HCT116 (cell line): ENCODE data around the gene RYR2. TPM values are rescaled to one million over a fixed set of nuclear protein-coding genes. Genes with fewer than 3 reads are reported as not detected.

Source experiments
- ATAC-seq: fragments of 200-7000 bp; cut with Tn5 transposase; 2 replicates; pipeline ENCODE4 v1.9.1; 2020; ENCODE audit warnings: mild to moderate bottlenecking, moderate library complexity
- BruUV-seq: library from RNA; stranded (reverse); fragments of 400-500 nt; replicated peaks from 2 replicates; lab custom pipeline; 2021; lab: Mats Ljungman, UMichigan
- CTCF ChIA-PET: fragments of 300-600 bp; sonication (Branson Sonifier 250); formaldehyde crosslinking; loops from one replicate; lab custom pipeline; 2021; ENCODE audit warnings: antibody characterized with exemption; lab: Charles Lee
- POLR2A ChIA-PET: fragments of 300-600, 350-600 bp; sonication (Branson Sonifier 250); formaldehyde crosslinking; loops from one replicate; lab custom pipeline; 2021; ENCODE audit warnings: antibody characterized with exemption; lab: Charles Lee
- RAD21 ChIA-PET, 2 experiments: fragments of 300-600 bp; sonication (Branson Sonifier 250); formaldehyde crosslinking; loops; one replicate each; lab custom pipeline; 2023; ENCODE audit warnings: low total read pairs in 2 of 2; ENCODE audit not compliant: uncharacterized antibody in 2 of 2, unreplicated experiment in 2 of 2, low non-redundant PET in 1 of 2; lab: Charles Lee
- DNase-seq: peaks from one replicate; pipeline ENCODE4 v3.0.0-alpha.2; 2010; ENCODE audit warnings: low read depth, low spot score
- H2AFZ ChIP-seq: fragments of 200-600 bp; shearing (Covaris generic), sonication (generic); 2 replicates; pipeline ENCODE4 v1.6.1; 2017; ENCODE audit warnings: low read depth, mixed run types, mixed read lengths, antibody characterized with exemption, low read length; ENCODE audit not compliant: poor library complexity, severe bottlenecking
- H3K27ac ChIP-seq: 2 replicates; pipeline ENCODE4 v1.5.1; 2012; ENCODE audit warnings: low read depth, low read length
- H3K27me3 ChIP-seq: fragments of 200-600 bp; sonication (generic); 2 replicates; pipeline ENCODE4 v1.6.1; 2016; ENCODE audit warnings: mixed run types, low read length, mixed read lengths; ENCODE audit not compliant: insufficient read depth
- H3K36me3 ChIP-seq, 2 experiments: fragments of 200-500 bp in 1 of 2; fragments of 200-600 bp in 1 of 2; sonication (Bioruptor generic) in 1 of 2; sonication (generic) in 1 of 2; 2 replicates each; pipeline versions ENCODE4 v1.5.1 to v1.6.1; 2014 to 2016; ENCODE audit warnings: low read length in 2 of 2, inconsistent platforms in 1 of 2, mixed read lengths in 1 of 2, mixed run types in 1 of 2; ENCODE audit not compliant: insufficient read depth in 2 of 2, control insufficient read depth in 1 of 2
- H3K4me1 ChIP-seq, 2 experiments: fragments of 200-600 bp in 1 of 2; sonication (generic) in 1 of 2; 2 replicates each; pipeline versions ENCODE4 v1.5.1 to v1.6.1; 2012 to 2017; ENCODE audit warnings: low read length in 2 of 2, inconsistent platforms in 1 of 2, mild to moderate bottlenecking in 1 of 2, mixed read lengths in 1 of 2, mixed run types in 1 of 2, moderate library complexity in 1 of 2; ENCODE audit not compliant: insufficient read depth in 2 of 2, control insufficient read depth in 1 of 2
- H3K4me2 ChIP-seq: fragments of 200-600 bp; sonication (generic); 2 replicates; pipeline ENCODE4 v1.6.1; 2017; ENCODE audit warnings: mixed run types, low read length, mixed read lengths
- H3K4me3 ChIP-seq, 2 experiments: fragments of 200-600 bp in 1 of 2; sonication (generic) in 1 of 2; replicated peaks in 1 of 2; 2 replicates each; pipeline ENCODE4 v1.5.1; 2011 to 2016; ENCODE audit warnings: low read length in 2 of 2, control low read depth in 1 of 2, low read depth in 1 of 2, mild to moderate bottlenecking in 1 of 2, mixed read lengths in 1 of 2, mixed run types in 1 of 2
- H3K79me2 ChIP-seq: fragments of 200-600 bp; sonication (generic); 2 replicates; pipeline ENCODE4 v1.6.1; 2017; ENCODE audit warnings: mild to moderate bottlenecking, mixed run types, low read length, moderate library complexity, mixed read lengths; ENCODE audit not compliant: insufficient read depth
- H3K9ac ChIP-seq: fragments of 200-600 bp; sonication (generic); 2 replicates; pipeline ENCODE4 v1.6.1; 2016; ENCODE audit warnings: low read length, mixed read lengths
- H3K9me2 ChIP-seq: fragments of 200-600 bp; sonication (generic), shearing (Covaris generic); 2 replicates; pipeline ENCODE4 v1.6.1; 2017; ENCODE audit warnings: mixed run types, mild to moderate bottlenecking, moderate library complexity; ENCODE audit not compliant: insufficient read depth
- H3K9me3 ChIP-seq, 2 experiments: fragments of 200-500 bp in 1 of 2; fragments of 200-600 bp in 1 of 2; sonication (Bioruptor generic) in 1 of 2; sonication (generic) in 1 of 2; 2 replicates each; pipeline ENCODE4 v1.6.1; 2014 to 2017; ENCODE audit warnings: low read length in 2 of 2, mixed read lengths in 2 of 2, inconsistent platforms in 1 of 2, low read depth in 1 of 2, mild to moderate bottlenecking in 1 of 2, mixed run types in 1 of 2, moderate library complexity in 1 of 2; ENCODE audit not compliant: control insufficient read depth in 1 of 2, insufficient read depth in 1 of 2
- H4K20me1 ChIP-seq: fragments of 200-600 bp; sonication (generic), shearing (Covaris generic); 2 replicates; pipeline ENCODE4 v1.6.1; 2017; ENCODE audit warnings: mixed run types, mild to moderate bottlenecking, moderate library complexity; ENCODE audit not compliant: insufficient read depth
- ATF3 ChIP-seq: IDR thresholded peaks from 2 replicates; pipeline ENCODE4 v1.6.1; 2012
- EGR1 ChIP-seq: IDR thresholded peaks from 2 replicates; pipeline ENCODE4 v1.6.1; 2012; ENCODE audit warnings: low read depth
- EZH2 ChIP-seq: fragments of 200-600 bp; sonication (generic); IDR thresholded peaks from 2 replicates; pipeline ENCODE4 v1.6.1; 2017; ENCODE audit warnings: antibody characterized with exemption, mixed run types
- EZH2phosphoT487 ChIP-seq: fragments of 200-600 bp; IDR thresholded peaks from 2 replicates; pipeline ENCODE4 v1.6.1; 2018; ENCODE audit warnings: antibody characterized with exemption, borderline replicate concordance
- FOSL1 ChIP-seq: IDR thresholded peaks from 2 replicates; pipeline ENCODE4 v1.6.1; 2012; ENCODE audit warnings: low read depth
- POLR2A ChIP-seq: IDR thresholded peaks from 2 replicates; pipeline ENCODE4 v1.7.0; 2011; ENCODE audit warnings: borderline replicate concordance; ENCODE audit not compliant: insufficient read depth, insufficient read length; ENCODE audit errors: extremely low read depth
- POLR2AphosphoS5 ChIP-seq: IDR thresholded peaks from 2 replicates; pipeline ENCODE4 v1.6.1; 2011; ENCODE audit warnings: mild to moderate bottlenecking, low read depth, low read length, moderate library complexity
- REST ChIP-seq: IDR thresholded peaks from 2 replicates; pipeline ENCODE4 v1.6.1; 2012; ENCODE audit warnings: low read depth
- SP1 ChIP-seq: IDR thresholded peaks from 2 replicates; pipeline ENCODE4 v1.6.1; 2012; ENCODE audit warnings: low read depth
- SRF ChIP-seq: IDR thresholded peaks from 2 replicates; pipeline ENCODE4 v1.6.1; 2012; ENCODE audit warnings: low read depth
- YY1 ChIP-seq: IDR thresholded peaks from 2 replicates; pipeline ENCODE4 v1.6.1; 2011; ENCODE audit warnings: low read length, low read depth, moderate library complexity, mild to moderate bottlenecking; ENCODE audit not compliant: insufficient replicate concordance; ENCODE audit errors: extremely low read depth
- ZBTB33 ChIP-seq: IDR thresholded peaks from 2 replicates; pipeline ENCODE4 v1.6.1; 2011; ENCODE audit warnings: mild to moderate bottlenecking, low read length, moderate library complexity; ENCODE audit not compliant: insufficient replicate concordance; ENCODE audit errors: extremely low read depth
- ZNF274 ChIP-seq: fragments of 200-500 bp; sonication (Bioruptor generic); IDR thresholded peaks from 2 replicates; pipeline ENCODE4 v1.6.1; 2014; ENCODE audit warnings: mild to moderate bottlenecking, low read depth, low read length, inconsistent platforms
- intact Hi-C: fragments of 100-400 bp; cut with micrococcal nuclease; formaldehyde crosslinking; loops from 2 replicates; pipeline ENCODE4 v1.10.0; 2022
- total RNA-seq: library from RNA; stranded (reverse); gene quantifications from one replicate; pipeline ENCODE4 v1.2.1, GENCODE V29; 2021; ENCODE audit not compliant: unreplicated experiment
- TF ChIP-seq, protein P1 (sequence below): IDR thresholded peaks from 2 replicates; pipeline ENCODE4 v1.6.1; 2012

The RYR2 gene
- total RNA-seq, 1 experiment from 2014 or later, result 0.02 TPM

- TF ChIP-seq REST (no peak), YY1 (no peak), ZNF274 (no peak), ATF3 (no peak), FOSL1 (no peak), EGR1 (no peak), ZBTB33 (no peak)
- TF ChIP-seq, all 23 proteins: peak for 0
Observed at GRCh38 chr1:237774246-237774645, 732.3 kb downstream of the RYR2 start (continued).

DNA sequence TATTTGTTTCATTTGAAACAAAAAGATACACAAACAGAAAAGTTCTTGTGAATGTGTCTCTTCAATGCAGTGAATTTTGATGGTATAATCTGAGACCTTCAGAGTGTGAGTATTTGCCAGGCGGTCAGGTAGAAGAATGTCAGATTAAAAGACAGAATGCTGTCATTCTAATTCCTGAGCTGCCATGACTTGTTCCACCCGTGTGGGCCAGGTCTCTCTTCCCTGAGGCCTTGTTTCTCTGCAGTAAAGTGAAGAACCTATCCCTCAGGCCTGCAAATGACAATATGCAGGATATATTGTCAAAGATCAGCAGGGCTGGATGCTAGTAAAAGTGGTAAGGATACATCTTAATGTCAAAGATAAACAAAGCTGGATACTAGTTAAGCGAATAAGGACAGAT, 737.4 kb downstream of the RYR2 start:
- Histone ChIP-seq H3K9ac (no peak overlapping the region), H3K27ac (no peak overlapping the region), H3K4me1 (no peaks in the 10 kb centered on the region), H3K9me2 (no peaks in the 10 kb centered on the region), H2AFZ (no peak overlapping the region), H3K4me2 (no peak overlapping the region), H3K4me3 (no peak overlapping the region), H3K36me3 (no peaks in the 10 kb centered on the region), H3K79me2 (no peaks in the 10 kb centered on the region), H4K20me1 (no peaks in the 10 kb centered on the region), H3K27me3 (no peaks in the 10 kb centered on the region), H3K9me3 (peaks cover 0 to 24% of the 10 kb centered on the region in 2 experiments; a peak in 2 of 4 replicates)
- BruUV-seq, result no TSS peak
- intact Hi-C loops, result no loop called here
- CTCF ChIA-PET, result no interaction called here
- TF ChIP-seq, protein P1, sequence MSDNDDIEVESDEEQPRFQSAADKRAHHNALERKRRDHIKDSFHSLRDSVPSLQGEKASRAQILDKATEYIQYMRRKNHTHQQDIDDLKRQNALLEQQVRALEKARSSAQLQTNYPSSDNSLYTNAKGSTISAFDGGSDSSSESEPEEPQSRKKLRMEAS, result no peak
- TF ChIP-seq POLR2A (no peak), SP1 (no peak), EZH2phosphoT487 (no peak), YY1 (no peak), SRF (no peak), EZH2 (no peak), POLR2AphosphoS5 (no peak)
- POLR2A ChIA-PET, result no interaction called here
- no peak for ATAC-seq
- no peak for DNase-seq
- RAD21 ChIA-PET, result no interaction called here
